ENCODE measurements around the gene RAI14.

Gene RAI14

GRCh38 chr5:34866989-34867471 lies 210.9 kb downstream of the RAI14 start:
- DNase-seq: no peak

GRCh38 chr5:34867660-34868059 lies 211.5 kb downstream of the RAI14 start:
- DNase-seq: no peak

GRCh38 chr5:34868791-34869190 lies 212.7 kb downstream of the RAI14 start:
- DNase-seq: no peak

GRCh38 chr5:34869256-34869655 lies 213.1 kb downstream of the RAI14 start:
- DNase-seq: no peak

- no peak for DNase-seq
These were observed 214.3 kb downstream of the RAI14 start for GRCh38 chr5:34870382-34870781.

GRCh38 chr5:34876275-34876674 lies 220.1 kb downstream of the RAI14 start:
- DNase-seq: no peak

- no peak for DNase-seq
These were observed 225.1 kb downstream of the RAI14 start for GRCh38 chr5:34881246-34881645.
